GM12878 (cell line): ENCODE measurements around the gene BCHE. TPM values are rescaled to one million over a fixed set of nuclear protein-coding genes. Genes with fewer than 3 reads are reported as not detected.

ENCODE experiments used
- ATAC-seq: fragments of 200-7000 bp; cut with Tn5 transposase; 3 replicates; pipeline ENCODE4 v1.9.1; 2020; ENCODE audit warnings: mild to moderate bottlenecking, moderate library complexity
- BruUV-seq: library from RNA; stranded (reverse); fragments of 400-500 nt; replicated peaks from 2 replicates; lab custom pipeline; 2021; lab: Mats Ljungman, UMichigan
- CTCF ChIA-PET: fragments of 300-600 bp; sonication (Branson Sonifier 250); formaldehyde crosslinking; extraction: SDS; loops from one replicate; lab custom pipeline; 2021; ENCODE audit warnings: inconsistent platforms; lab: Yijun Ruan, JAX
- POLR2A ChIA-PET: fragments of 350-600 bp; formaldehyde crosslinking; extraction: SDS; loops from one replicate; lab custom pipeline; 2021; ENCODE audit warnings: inconsistent platforms; lab: Charles Lee
- RAD21 ChIA-PET: fragments of 300-600 bp; sonication (Branson Sonifier 250); formaldehyde crosslinking; loops from one replicate; lab custom pipeline; 2023; ENCODE audit warnings: antibody characterized with exemption; ENCODE audit not compliant: unreplicated experiment; lab: Charles Lee
- SMC1A ChIA-PET: fragments of 300-600 bp; sonication (Branson Sonifier 250); formaldehyde crosslinking; loops from one replicate; lab custom pipeline; 2023; ENCODE audit not compliant: unreplicated experiment, uncharacterized antibody; lab: Charles Lee
- DNase-seq: peaks from one replicate; pipeline ENCODE4 v3.0.0-alpha.2; 2011; ENCODE audit warnings: low read depth, low spot score
- FAIRE-seq: peaks from 3 replicates; lab custom pipeline; 2011; peaks lifted over from hg19 to GRCh38; lab: Jason Lieb, UNC
- H2AFZ ChIP-seq: 2 replicates; pipeline ENCODE4 v1.6.0; 2011; ENCODE audit warnings: low read depth, low read length, control low read depth; ENCODE audit not compliant: control insufficient read depth
- H3K27ac ChIP-seq: 2 replicates; pipeline ENCODE4 v1.5.1; 2011; ENCODE audit warnings: control low read depth; ENCODE audit not compliant: control insufficient read depth, insufficient read depth
- H3K27me3 ChIP-seq, 2 experiments: replicated peaks in 1 of 2; 2 replicates each; pipeline versions ENCODE4 v1.6.0 to v1.6.1; 2011; ENCODE audit warnings: low read length in 1 of 2; ENCODE audit not compliant: control insufficient read depth in 2 of 2, insufficient read depth in 2 of 2
- H3K36me3 ChIP-seq, 2 experiments: 2 replicates each; pipeline ENCODE4 v1.5.1; 2011; ENCODE audit warnings: low read length in 1 of 2; ENCODE audit not compliant: control insufficient read depth in 2 of 2, insufficient read depth in 2 of 2
- H3K4me1 ChIP-seq: 2 replicates; pipeline ENCODE4 v1.6.1; 2011; ENCODE audit warnings: mild to moderate bottlenecking, low read length, moderate library complexity, mixed read lengths; ENCODE audit not compliant: control insufficient read depth, insufficient read depth
- H3K4me2 ChIP-seq: 2 replicates; pipeline ENCODE4 v1.6.0; 2011; ENCODE audit warnings: control low read depth; ENCODE audit not compliant: control insufficient read depth, insufficient read depth
- H3K4me3 ChIP-seq: fragments of 200-600 bp; sonication (generic); 2 replicates; pipeline ENCODE4 v1.5.1; 2016
- H3K79me2 ChIP-seq: 2 replicates; pipeline ENCODE4 v1.6.0; 2011; ENCODE audit warnings: low read length; ENCODE audit not compliant: control insufficient read depth, insufficient read depth
- H3K9ac ChIP-seq: 2 replicates; pipeline ENCODE4 v1.8.0; 2011; ENCODE audit warnings: low read length, control low read depth, mixed read lengths; ENCODE audit not compliant: control insufficient read depth, insufficient read depth
- H3K9me3 ChIP-seq: replicated peaks from 3 replicates; pipeline ENCODE4 v1.5.1; 2011; ENCODE audit warnings: mild to moderate bottlenecking, low read length; ENCODE audit not compliant: control insufficient read depth, insufficient read depth
- H4K20me1 ChIP-seq: 2 replicates; pipeline ENCODE4 v1.6.0; 2011; ENCODE audit not compliant: control insufficient read depth, insufficient read depth
- ATF3 ChIP-seq: IDR thresholded peaks from 2 replicates; pipeline ENCODE4 v1.6.1; 2011; ENCODE audit warnings: low read depth, mild to moderate bottlenecking, low read length, moderate library complexity, borderline replicate concordance; ENCODE audit errors: extremely low read depth
- BACH1 ChIP-seq: fragments of 450-650 bp; IDR thresholded peaks from 2 replicates; pipeline ENCODE4 v1.6.1; 2017; ENCODE audit warnings: mild to moderate bottlenecking, borderline replicate concordance
- CREB1 ChIP-seq: IDR thresholded peaks from 2 replicates; pipeline ENCODE4 v1.6.1; 2012; ENCODE audit warnings: low read depth, mild to moderate bottlenecking, inconsistent platforms
- E2F4 ChIP-seq: IDR thresholded peaks from 2 replicates; pipeline ENCODE4 v1.6.1; 2012; ENCODE audit warnings: low read depth, low read length, improper control_type of control experiment
- LARP7 ChIP-seq: fragments of 450-650 bp; IDR thresholded peaks from 2 replicates; pipeline ENCODE4 v1.6.1; 2017; ENCODE audit warnings: mild to moderate bottlenecking
- MEF2A ChIP-seq: IDR thresholded peaks from 2 replicates; pipeline ENCODE4 v1.6.1; 2011; ENCODE audit warnings: low read depth, mild to moderate bottlenecking, low read length, moderate library complexity; ENCODE audit not compliant: insufficient read depth
- MLLT1 ChIP-seq: fragments of 450-650 bp; IDR thresholded peaks from 2 replicates; pipeline ENCODE4 v1.6.1; 2016; ENCODE audit warnings: mild to moderate bottlenecking
- MTA3 ChIP-seq: IDR thresholded peaks from 2 replicates; pipeline ENCODE4 v1.6.1; 2012; ENCODE audit warnings: low read length, inconsistent platforms, borderline replicate concordance
- MYB ChIP-seq: fragments of 150-350 bp; IDR thresholded peaks from 2 replicates; pipeline ENCODE4 v1.6.1; 2014; ENCODE audit warnings: mild to moderate bottlenecking, low read depth, low read length, borderline replicate concordance
- NR2C1 ChIP-seq: fragments of 450-650 bp; IDR thresholded peaks from 2 replicates; pipeline ENCODE4 v1.6.1; 2017; ENCODE audit warnings: antibody characterized with exemption, mild to moderate bottlenecking, moderate library complexity
- POLR2AphosphoS5 ChIP-seq: IDR thresholded peaks from 2 replicates; pipeline ENCODE4 v1.6.1; 2011; ENCODE audit warnings: mild to moderate bottlenecking, low read length, inconsistent platforms
- RELB ChIP-seq: fragments of 450-650 bp; IDR thresholded peaks from 2 replicates; pipeline ENCODE4 v1.6.1; 2017; ENCODE audit warnings: low read depth, mild to moderate bottlenecking, moderate library complexity
- SMARCA5 ChIP-seq: fragments of 450-650 bp; IDR thresholded peaks from 2 replicates; pipeline ENCODE4 v1.6.1; 2017; ENCODE audit warnings: mild to moderate bottlenecking
- SMC3 ChIP-seq: IDR thresholded peaks from 2 replicates; pipeline ENCODE4 v1.6.1; 2011; ENCODE audit warnings: low read length, improper control_type of control experiment, borderline replicate concordance
- SRF ChIP-seq, 2 experiments: IDR thresholded peaks; 2 replicates each; pipeline ENCODE4 v1.6.1; 2011; ENCODE audit warnings: low read depth in 2 of 2, low read length in 2 of 2, mild to moderate bottlenecking in 1 of 2, moderate library complexity in 1 of 2
- TCF3 ChIP-seq: IDR thresholded peaks from 2 replicates; pipeline ENCODE4 v1.6.1; 2012; ENCODE audit warnings: low read depth, mild to moderate bottlenecking, low read length, borderline replicate concordance; ENCODE audit not compliant: insufficient read depth
- USF2 ChIP-seq: IDR thresholded peaks from 2 replicates; pipeline ENCODE4 v1.6.1; 2011; ENCODE audit warnings: low read depth, low read length, improper control_type of control experiment, borderline replicate concordance
- WGBS: methylation state at CpG from one replicate; pipeline ENCODE4 v1.1.6; 2016; ENCODE audit warnings: low lambda C conversion rate; ENCODE audit not compliant: insufficient replicate concordance, insufficient coverage; ENCODE audit errors: missing lambda C conversion rate; 5-methylcytosine and 5-hydroxymethylcytosine counted together
- in situ Hi-C: fragments of 300-500 bp; cut with MboI; formaldehyde crosslinking; loops from 9 replicates; pipeline ENCODE4 v1.14.3; 2018; ENCODE audit warnings: mixed read lengths
- intact Hi-C: fragments of 100-400 bp; cut with micrococcal nuclease; formaldehyde crosslinking; loops from one replicate; pipeline ENCODE4 v1.14.2; 2022; ENCODE audit not compliant: unreplicated experiment
- polyA plus RNA-seq, 11 experiments: library from polyadenylated mRNA; depleted of rRNA in 4 of 11; unstranded in 6 of 11; stranded (reverse) in 5 of 11; fragments of >200 nt; fragmentation: Nextera tagmentation in 4 of 11; fragmentation: Illumina TruSeq in 1 of 11; extraction: Ambion mirVana in 4 of 11; extraction: Trizol in 1 of 11; gene quantifications; 1 replicate in 1 of 11; 2 replicates in 10 of 11; pipeline versions ENCODE4 v1.2.1 to v1.2.3, GENCODE V29; 2011 to 2016; ENCODE audit warnings: inconsistent platforms in 2 of 11, missing spikeins in 2 of 11, low read depth in 1 of 11
- total RNA-seq, 4 experiments: library from RNA; depleted of rRNA in 3 of 4; stranded (reverse); fragments of >200 nt in 3 of 4; fragmentation: Illumina TruSeq in 1 of 4; extraction: Trizol in 1 of 4; gene quantifications; 2 replicates each; pipeline versions ENCODE4 v1.2.1 to v1.2.3, GENCODE V29; 2013 to 2021

The BCHE gene
- total and polyA plus RNA-seq, 10 of the 15 experiments (the other 5 are each of a cell fraction or from before 2014, with no cell fraction given): 16.8 to 233 (median 29.3) TPM

- TF ChIP-seq RELB: peak; percentile 82
- TF ChIP-seq TCF3: no peak
- peak; percentile 90 for TF ChIP-seq LARP7
- no peak for TF ChIP-seq MTA3
- no peak for TF ChIP-seq MEF2A
- TF ChIP-seq SMARCA5: peak; percentile 65; the same call in 1 of the 2 replicates
- TF ChIP-seq MLLT1: peak; percentile 97
Measured at GRCh38 chr3:165837058-165837525, at the start of gene BCHE (continued).

- in situ Hi-C loops (no loop called here), intact Hi-C loops (no loop called here)
- ATAC-seq (peak; percentile 51), DNase-seq (no peak), FAIRE-seq (no peak)
- Histone ChIP-seq H3K4me2 (no peak overlapping the region), H3K36me3 (no peaks in the 10 kb centered on the region), H3K79me2 (no peaks in the 10 kb centered on the region), H3K27ac (no peak overlapping the region), H4K20me1 (no peaks in the 10 kb centered on the region), H3K4me3 (no peak overlapping the region), H3K4me1 (no peaks in the 10 kb centered on the region), H3K9me3 (no peaks in the 10 kb centered on the region), H3K27me3 (no peaks in the 10 kb centered on the region), H3K9ac (no peak overlapping the region), H2AFZ (no peak overlapping the region)
- 32% methylated on average over 5 of the region's 5 CpGs for WGBS
- ChIA-PET RAD21 (interaction anchor here (0.7 kb wide), 1 partner anchor 1433 kb away, joined by 3 read pairs; no protein-coding TSS in a partner anchor), POLR2A (no interaction called here), CTCF (interaction anchor here (1.0 to 3.6 kb wide), 3 partner anchors 9 to 30 kb away, joined by 3 to 16 read pairs (median 6); no protein-coding TSS in a partner anchor), SMC1A (interaction anchor here (0.5 to 1.7 kb wide), 5 partner anchors 9 to 678 kb away, joined by 3 to 8 read pairs (median 3); no protein-coding TSS in a partner anchor)
- no TSS peak for BruUV-seq
- TF ChIP-seq USF2 (no peak), SRF (IDR thresholded peaks at IDR 0.05; ENCODE audit: low read depth in 2 of 2, low read length in 2 of 2) (no peak), MYB (no peak), ATF3 (no peak), BACH1 (no peak), POLR2AphosphoS5 (no peak), SMC3 (no peak), CREB1 (no peak), E2F4 (no peak), NR2C1 (no peak)
Measured at GRCh38 chr3:165885558-165886270, 48.5 kb upstream of the BCHE start.
